ENCODE measurements around the gene INHBE. TPM values are rescaled to one million over a fixed set of nuclear protein-coding genes. Genes with fewer than 3 reads are reported as not detected.

The INHBE gene
- total RNA-seq, 1 experiment from 2014 or later = 5.0 TPM

- TF ChIP-seq, protein P1, sequence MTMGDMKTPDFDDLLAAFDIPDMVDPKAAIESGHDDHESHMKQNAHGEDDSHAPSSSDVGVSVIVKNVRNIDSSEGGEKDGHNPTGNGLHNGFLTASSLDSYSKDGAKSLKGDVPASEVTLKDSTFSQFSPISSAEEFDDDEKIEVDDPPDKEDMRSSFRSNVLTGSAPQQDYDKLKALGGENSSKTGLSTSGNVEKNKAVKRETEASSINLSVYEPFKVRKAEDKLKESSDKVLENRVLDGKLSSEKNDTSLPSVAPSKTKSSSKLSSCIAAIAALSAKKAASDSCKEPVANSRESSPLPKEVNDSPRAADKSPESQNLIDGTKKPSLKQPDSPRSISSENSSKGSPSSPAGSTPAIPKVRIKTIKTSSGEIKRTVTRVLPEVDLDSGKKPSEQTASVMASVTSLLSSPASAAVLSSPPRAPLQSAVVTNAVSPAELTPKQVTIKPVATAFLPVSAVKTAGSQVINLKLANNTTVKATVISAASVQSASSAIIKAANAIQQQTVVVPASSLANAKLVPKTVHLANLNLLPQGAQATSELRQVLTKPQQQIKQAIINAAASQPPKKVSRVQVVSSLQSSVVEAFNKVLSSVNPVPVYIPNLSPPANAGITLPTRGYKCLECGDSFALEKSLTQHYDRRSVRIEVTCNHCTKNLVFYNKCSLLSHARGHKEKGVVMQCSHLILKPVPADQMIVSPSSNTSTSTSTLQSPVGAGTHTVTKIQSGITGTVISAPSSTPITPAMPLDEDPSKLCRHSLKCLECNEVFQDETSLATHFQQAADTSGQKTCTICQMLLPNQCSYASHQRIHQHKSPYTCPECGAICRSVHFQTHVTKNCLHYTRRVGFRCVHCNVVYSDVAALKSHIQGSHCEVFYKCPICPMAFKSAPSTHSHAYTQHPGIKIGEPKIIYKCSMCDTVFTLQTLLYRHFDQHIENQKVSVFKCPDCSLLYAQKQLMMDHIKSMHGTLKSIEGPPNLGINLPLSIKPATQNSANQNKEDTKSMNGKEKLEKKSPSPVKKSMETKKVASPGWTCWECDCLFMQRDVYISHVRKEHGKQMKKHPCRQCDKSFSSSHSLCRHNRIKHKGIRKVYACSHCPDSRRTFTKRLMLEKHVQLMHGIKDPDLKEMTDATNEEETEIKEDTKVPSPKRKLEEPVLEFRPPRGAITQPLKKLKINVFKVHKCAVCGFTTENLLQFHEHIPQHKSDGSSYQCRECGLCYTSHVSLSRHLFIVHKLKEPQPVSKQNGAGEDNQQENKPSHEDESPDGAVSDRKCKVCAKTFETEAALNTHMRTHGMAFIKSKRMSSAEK (CRISPR knock-in tag; IDR thresholded peaks at IDR 0.05; ENCODE audit: borderline replicate concordance) = no peak
- no peak for TF ChIP-seq JUN (CRISPR knock-in tag; IDR thresholded peaks at IDR 0.05)
- TF ChIP-seq, protein P2, sequence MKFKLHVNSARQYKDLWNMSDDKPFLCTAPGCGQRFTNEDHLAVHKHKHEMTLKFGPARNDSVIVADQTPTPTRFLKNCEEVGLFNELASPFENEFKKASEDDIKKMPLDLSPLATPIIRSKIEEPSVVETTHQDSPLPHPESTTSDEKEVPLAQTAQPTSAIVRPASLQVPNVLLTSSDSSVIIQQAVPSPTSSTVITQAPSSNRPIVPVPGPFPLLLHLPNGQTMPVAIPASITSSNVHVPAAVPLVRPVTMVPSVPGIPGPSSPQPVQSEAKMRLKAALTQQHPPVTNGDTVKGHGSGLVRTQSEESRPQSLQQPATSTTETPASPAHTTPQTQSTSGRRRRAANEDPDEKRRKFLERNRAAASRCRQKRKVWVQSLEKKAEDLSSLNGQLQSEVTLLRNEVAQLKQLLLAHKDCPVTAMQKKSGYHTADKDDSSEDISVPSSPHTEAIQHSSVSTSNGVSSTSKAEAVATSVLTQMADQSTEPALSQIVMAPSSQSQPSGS (CRISPR knock-in tag; IDR thresholded peaks at IDR 0.05; ENCODE audit: borderline replicate concordance, low read depth) = no peak
- TF ChIP-seq CBFB (CRISPR knock-in tag; IDR thresholded peaks at IDR 0.05; ENCODE audit: low read depth) = no peak
- peak; percentile 61 for TF ChIP-seq USF2 (CRISPR knock-in tag; IDR thresholded peaks at IDR 0.05)
- TF ChIP-seq, protein P3, sequence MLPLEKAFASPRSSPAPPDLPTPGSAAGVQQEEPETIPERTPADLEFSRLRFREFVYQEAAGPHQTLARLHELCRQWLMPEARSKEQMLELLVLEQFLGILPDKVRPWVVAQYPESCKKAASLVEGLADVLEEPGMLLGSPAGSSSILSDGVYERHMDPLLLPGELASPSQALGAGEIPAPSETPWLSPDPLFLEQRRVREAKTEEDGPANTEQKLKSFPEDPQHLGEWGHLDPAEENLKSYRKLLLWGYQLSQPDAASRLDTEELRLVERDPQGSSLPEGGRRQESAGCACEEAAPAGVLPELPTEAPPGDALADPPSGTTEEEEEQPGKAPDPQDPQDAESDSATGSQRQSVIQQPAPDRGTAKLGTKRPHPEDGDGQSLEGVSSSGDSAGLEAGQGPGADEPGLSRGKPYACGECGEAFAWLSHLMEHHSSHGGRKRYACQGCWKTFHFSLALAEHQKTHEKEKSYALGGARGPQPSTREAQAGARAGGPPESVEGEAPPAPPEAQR (CRISPR knock-in tag; IDR thresholded peaks at IDR 0.05) = no peak
- TF ChIP-seq, protein P4, sequence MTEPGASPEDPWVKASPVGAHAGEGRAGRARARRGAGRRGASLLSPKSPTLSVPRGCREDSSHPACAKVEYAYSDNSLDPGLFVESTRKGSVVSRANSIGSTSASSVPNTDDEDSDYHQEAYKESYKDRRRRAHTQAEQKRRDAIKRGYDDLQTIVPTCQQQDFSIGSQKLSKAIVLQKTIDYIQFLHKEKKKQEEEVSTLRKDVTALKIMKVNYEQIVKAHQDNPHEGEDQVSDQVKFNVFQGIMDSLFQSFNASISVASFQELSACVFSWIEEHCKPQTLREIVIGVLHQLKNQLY (CRISPR knock-in tag; IDR thresholded peaks at IDR 0.05) = no peak
- TF ChIP-seq ZNF281 (CRISPR knock-in tag; IDR thresholded peaks at IDR 0.05) = no peak
- TF ChIP-seq SOX15 (CRISPR knock-in tag; IDR thresholded peaks at IDR 0.05) = no peak
These were observed 4.1 kb downstream of the INHBE start (continued) for GRCh38 chr12:57459055-57459749.

GRCh38 chr12:57459750-57460467 is 4.8 kb downstream of the INHBE start, which contains the start of gene GLI1:
GLI1 (plus strand) TSS chr12:57459785; CDS start chr12:57463692, 3,907 bp downstream.
- CTCF ChIA-PET = interaction anchor here (0.7 to 5.2 kb wide), 39 partner anchors 10 to 285 kb away, joined by 3 to 88 read pairs (median 7); partner anchors contain the start of genes DCTN2, DDIT3, INHBC and SHMT2
- H3K36me3 Mint-ChIP-seq = no peaks in the 10 kb centered on the region
- peak; percentile 39 for DNase-seq (ENCODE audit: low spot score)
- H3K9me3 Mint-ChIP-seq = no peaks in the 10 kb centered on the region
- TF ChIP-seq, protein P5, sequence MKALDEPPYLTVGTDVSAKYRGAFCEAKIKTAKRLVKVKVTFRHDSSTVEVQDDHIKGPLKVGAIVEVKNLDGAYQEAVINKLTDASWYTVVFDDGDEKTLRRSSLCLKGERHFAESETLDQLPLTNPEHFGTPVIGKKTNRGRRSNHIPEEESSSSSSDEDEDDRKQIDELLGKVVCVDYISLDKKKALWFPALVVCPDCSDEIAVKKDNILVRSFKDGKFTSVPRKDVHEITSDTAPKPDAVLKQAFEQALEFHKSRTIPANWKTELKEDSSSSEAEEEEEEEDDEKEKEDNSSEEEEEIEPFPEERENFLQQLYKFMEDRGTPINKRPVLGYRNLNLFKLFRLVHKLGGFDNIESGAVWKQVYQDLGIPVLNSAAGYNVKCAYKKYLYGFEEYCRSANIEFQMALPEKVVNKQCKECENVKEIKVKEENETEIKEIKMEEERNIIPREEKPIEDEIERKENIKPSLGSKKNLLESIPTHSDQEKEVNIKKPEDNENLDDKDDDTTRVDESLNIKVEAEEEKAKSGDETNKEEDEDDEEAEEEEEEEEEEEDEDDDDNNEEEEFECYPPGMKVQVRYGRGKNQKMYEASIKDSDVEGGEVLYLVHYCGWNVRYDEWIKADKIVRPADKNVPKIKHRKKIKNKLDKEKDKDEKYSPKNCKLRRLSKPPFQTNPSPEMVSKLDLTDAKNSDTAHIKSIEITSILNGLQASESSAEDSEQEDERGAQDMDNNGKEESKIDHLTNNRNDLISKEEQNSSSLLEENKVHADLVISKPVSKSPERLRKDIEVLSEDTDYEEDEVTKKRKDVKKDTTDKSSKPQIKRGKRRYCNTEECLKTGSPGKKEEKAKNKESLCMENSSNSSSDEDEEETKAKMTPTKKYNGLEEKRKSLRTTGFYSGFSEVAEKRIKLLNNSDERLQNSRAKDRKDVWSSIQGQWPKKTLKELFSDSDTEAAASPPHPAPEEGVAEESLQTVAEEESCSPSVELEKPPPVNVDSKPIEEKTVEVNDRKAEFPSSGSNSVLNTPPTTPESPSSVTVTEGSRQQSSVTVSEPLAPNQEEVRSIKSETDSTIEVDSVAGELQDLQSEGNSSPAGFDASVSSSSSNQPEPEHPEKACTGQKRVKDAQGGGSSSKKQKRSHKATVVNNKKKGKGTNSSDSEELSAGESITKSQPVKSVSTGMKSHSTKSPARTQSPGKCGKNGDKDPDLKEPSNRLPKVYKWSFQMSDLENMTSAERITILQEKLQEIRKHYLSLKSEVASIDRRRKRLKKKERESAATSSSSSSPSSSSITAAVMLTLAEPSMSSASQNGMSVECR (CRISPR knock-in tag; IDR thresholded peaks at IDR 0.05; ENCODE audit: borderline replicate concordance) = no peak
- TF ChIP-seq FOXJ3 (CRISPR knock-in tag; IDR thresholded peaks at IDR 0.05; ENCODE audit: borderline replicate concordance) (no peak), IRF2 (CRISPR knock-in tag; IDR thresholded peaks at IDR 0.05; ENCODE audit: borderline replicate concordance, low read depth) (no peak)
- TF ChIP-seq, protein P6, sequence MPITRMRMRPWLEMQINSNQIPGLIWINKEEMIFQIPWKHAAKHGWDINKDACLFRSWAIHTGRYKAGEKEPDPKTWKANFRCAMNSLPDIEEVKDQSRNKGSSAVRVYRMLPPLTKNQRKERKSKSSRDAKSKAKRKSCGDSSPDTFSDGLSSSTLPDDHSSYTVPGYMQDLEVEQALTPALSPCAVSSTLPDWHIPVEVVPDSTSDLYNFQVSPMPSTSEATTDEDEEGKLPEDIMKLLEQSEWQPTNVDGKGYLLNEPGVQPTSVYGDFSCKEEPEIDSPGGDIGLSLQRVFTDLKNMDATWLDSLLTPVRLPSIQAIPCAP (CRISPR knock-in tag; IDR thresholded peaks at IDR 0.05) = no peak
- POLR2A ChIA-PET = interaction anchor here (1.0 to 2.0 kb wide), 7 partner anchors 18 to 348 kb away, joined by 3 to 9 read pairs (median 4); partner anchors contain the start of genes DDIT3 and SHMT2
- H3K4me1 Mint-ChIP-seq = peaks cover 47% of the 10 kb centered on the region
- H3K27me3 Mint-ChIP-seq (ENCODE audit: low read depth) = peaks cover 9% of the 10 kb centered on the region
- H3K27ac Mint-ChIP-seq = peak within 1 kb of the TSS; percentile 100
- ATAC-seq = no peak
- peak within 1 kb of the TSS; percentile 96 for H3K4me3 Mint-ChIP-seq
